AG10803 (cell line): ENCODE results near the gene DMWD.
"Not testable (repeated sequence)": the region's sequence is repeated elsewhere in the genome, so short reads cannot be mapped to it uniquely, and the experiment has no call there.

Experiments
- DNase-seq: peaks from one replicate; pipeline ENCODE4 v3.0.0; 2010; ENCODE audit warnings: low read depth
- H3K4me3 ChIP-seq: 2 replicates; pipeline ENCODE4 v1.5.1; 2011; ENCODE audit warnings: mild to moderate bottlenecking, low read length, control low read depth
- TF ChIP-seq, protein P1 (sequence below): conservative IDR thresholded peaks from 2 replicates; pipeline ENCODE4 v1.5.1; 2011; ENCODE audit warnings: mild to moderate bottlenecking, low read length, control low read depth, inconsistent platforms

The DMWD gene

GRCh38 chr19:45762870-45763631 lies 29.6 kb downstream of the DMWD start:
- TF ChIP-seq, protein P1, sequence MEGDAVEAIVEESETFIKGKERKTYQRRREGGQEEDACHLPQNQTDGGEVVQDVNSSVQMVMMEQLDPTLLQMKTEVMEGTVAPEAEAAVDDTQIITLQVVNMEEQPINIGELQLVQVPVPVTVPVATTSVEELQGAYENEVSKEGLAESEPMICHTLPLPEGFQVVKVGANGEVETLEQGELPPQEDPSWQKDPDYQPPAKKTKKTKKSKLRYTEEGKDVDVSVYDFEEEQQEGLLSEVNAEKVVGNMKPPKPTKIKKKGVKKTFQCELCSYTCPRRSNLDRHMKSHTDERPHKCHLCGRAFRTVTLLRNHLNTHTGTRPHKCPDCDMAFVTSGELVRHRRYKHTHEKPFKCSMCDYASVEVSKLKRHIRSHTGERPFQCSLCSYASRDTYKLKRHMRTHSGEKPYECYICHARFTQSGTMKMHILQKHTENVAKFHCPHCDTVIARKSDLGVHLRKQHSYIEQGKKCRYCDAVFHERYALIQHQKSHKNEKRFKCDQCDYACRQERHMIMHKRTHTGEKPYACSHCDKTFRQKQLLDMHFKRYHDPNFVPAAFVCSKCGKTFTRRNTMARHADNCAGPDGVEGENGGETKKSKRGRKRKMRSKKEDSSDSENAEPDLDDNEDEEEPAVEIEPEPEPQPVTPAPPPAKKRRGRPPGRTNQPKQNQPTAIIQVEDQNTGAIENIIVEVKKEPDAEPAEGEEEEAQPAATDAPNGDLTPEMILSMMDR = no peak
- H3K4me3 ChIP-seq = no peak overlapping the region
- DNase-seq = no peak

GRCh38 chr19:45761714-45762113 lies 30.9 kb downstream of the DMWD start:
- H3K4me3 ChIP-seq = no peak overlapping the region
- TF ChIP-seq, protein P1 = no peak
- no peak for DNase-seq

DNA sequence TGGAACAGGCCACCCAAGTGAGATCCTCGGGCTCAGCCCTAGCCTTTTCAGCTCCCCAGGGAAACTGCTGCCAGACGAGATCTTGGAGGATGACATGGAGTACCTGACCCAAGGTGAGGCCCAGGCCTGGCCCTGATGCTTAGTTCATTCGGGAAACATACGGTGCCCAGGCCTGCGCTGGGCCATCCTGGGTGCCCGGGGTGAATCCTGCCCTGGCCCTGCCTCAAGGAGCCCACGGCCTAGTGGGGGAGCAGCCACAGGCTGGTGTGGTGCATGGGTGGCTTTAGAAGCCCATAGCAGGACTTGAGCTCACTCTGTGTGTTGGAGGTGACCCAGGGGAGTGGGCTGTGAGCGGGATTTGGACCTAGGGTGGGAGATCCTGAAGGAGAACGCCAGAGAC lies 33.7 kb downstream of the DMWD start:
- no peak for DNase-seq
- no peak overlapping the region for H3K4me3 ChIP-seq
- TF ChIP-seq, protein P1 = no peak

GRCh38 chr19:45757695-45758094 lies 35.0 kb downstream of the DMWD start:
- TF ChIP-seq, protein P1 = no peak
- no peak overlapping the region for H3K4me3 ChIP-seq
- no peak for DNase-seq

GRCh38 chr19:45754323-45754722 lies 38.3 kb downstream of the DMWD start:
- no peak overlapping the region for H3K4me3 ChIP-seq
- TF ChIP-seq, protein P1 = no peak
- DNase-seq = no peak

DNA sequence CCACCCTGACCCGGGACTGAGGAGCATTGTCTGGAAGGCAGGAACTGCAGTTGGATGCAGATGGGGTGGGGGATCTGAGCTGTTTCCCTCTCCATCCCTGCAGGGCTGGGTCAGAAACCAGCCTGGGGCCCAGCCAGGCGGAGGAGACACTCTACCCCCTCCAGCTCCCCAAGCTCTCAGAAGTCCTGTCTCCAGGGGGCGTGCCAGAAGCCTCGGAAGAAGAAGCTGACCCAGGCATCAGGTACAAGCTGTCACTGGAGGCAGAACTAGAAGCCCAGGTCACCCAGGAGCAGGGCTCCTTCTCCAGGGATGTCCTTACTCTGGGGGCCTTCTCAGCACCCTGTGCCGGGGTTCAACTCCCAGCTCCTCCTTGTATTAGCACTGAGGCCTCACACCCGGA lies 39.1 kb downstream of the DMWD start:
- DNase-seq = no peak
- H3K4me3 ChIP-seq = no peak overlapping the region
- TF ChIP-seq, protein P1 = peak; percentile 19; the same call in 1 of the 2 replicates

DNA sequence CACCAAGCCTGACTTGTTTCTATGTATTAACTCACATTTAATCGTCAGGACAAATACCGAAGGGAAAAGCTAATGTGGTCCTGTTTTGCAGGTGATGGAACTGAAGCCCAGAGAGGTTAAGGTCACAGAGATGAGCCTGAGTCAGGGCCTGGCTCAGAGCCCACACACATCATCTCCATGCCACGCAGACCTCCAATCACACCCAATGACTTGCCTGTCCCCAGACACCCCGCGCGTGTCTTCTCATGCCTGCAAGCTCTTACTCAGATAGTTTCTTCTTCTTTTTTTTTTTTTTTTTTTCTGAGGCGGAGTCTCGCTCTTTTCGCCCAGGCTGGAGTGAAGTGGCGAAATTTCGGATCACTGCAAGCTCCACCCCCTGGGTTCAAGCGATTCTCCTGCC lies 40.0 kb downstream of the DMWD start:
- TF ChIP-seq, protein P1 = no peak
- no peak overlapping the region for H3K4me3 ChIP-seq
- no peak for DNase-seq

- DNase-seq, H3K4me3 ChIP-seq: not testable (repeated sequence)
These were observed 41.2 kb downstream of the DMWD start for GRCh38 chr19:45751483-45751882.
